NCI-H2196 treated with DMSO at 0.1 percent for 48 hours (cell line): ENCODE measurements around the gene TKFC.

Experiments used
- DNase-seq: peaks from one replicate; lab custom pipeline; 2025; ENCODE audit not compliant: unreplicated experiment; lab: John Stamatoyannopoulos, UW

Gene TKFC

GRCh38 chr11:61310749-61311148, 22.3 kb upstream of the TKFC start:
- DNase-seq = no peak

GRCh38 chr11:61315260-61315659, 17.8 kb upstream of the TKFC start:
- DNase-seq = no peak

- peak; percentile 7 for DNase-seq
Observed at GRCh38 chr11:61325649-61326414, 7.2 kb upstream of the TKFC start.

GRCh38 chr11:61327669-61328071, 5.4 kb upstream of the TKFC start:
- DNase-seq = no peak

GRCh38 chr11:61328351-61328750, 4.7 kb upstream of the TKFC start:
- DNase-seq = no peak

GRCh38 chr11:61329871-61330270, 3.2 kb upstream of the TKFC start:
- DNase-seq = no peak

- DNase-seq = no peak
Observed at GRCh38 chr11:61331651-61332050, 1.4 kb upstream of the TKFC start.

- no peak for DNase-seq
Observed at GRCh38 chr11:61332281-61332796, 689 bp upstream of the TKFC start.

GRCh38 chr11:61333550-61334433, 764 bp downstream of the TKFC start:
- DNase-seq = no peak

GRCh38 chr11:61334434-61335354, 1.7 kb downstream of the TKFC start:
- DNase-seq = no peak

- DNase-seq = no peak
Observed at GRCh38 chr11:61335355-61335710, 2.3 kb downstream of the TKFC start.

GRCh38 chr11:61336171-61336935, 3.3 kb downstream of the TKFC start:
- peak; percentile 83 for DNase-seq

- DNase-seq = no peak
Observed at GRCh38 chr11:61337706-61338470, 4.9 kb downstream of the TKFC start.

- DNase-seq = no peak
Observed at GRCh38 chr11:61338783-61339489, 5.9 kb downstream of the TKFC start.

GRCh38 chr11:61339490-61339878, 6.5 kb downstream of the TKFC start:
- DNase-seq = no peak

- DNase-seq = no peak
Observed at GRCh38 chr11:61340979-61341378, 8.0 kb downstream of the TKFC start.

GRCh38 chr11:61341706-61342105, 8.7 kb downstream of the TKFC start:
- no peak for DNase-seq

- no peak for DNase-seq
Observed at GRCh38 chr11:61342207-61342803, 9.3 kb downstream of the TKFC start.
